GM18861 (cell line): ENCODE results near the gene CDC14A.
"Not testable (repeated sequence)": the region's sequence is repeated elsewhere in the genome, so short reads cannot be mapped to it uniquely, and the experiment has no call there.

Experiments
- ATAC-seq: cut with Tn5 transposase; IDR thresholded peaks from one replicate; pipeline ENCODE4 v1.9.1; 2021; ENCODE audit not compliant: unreplicated experiment

CDC14A gene, protein sequence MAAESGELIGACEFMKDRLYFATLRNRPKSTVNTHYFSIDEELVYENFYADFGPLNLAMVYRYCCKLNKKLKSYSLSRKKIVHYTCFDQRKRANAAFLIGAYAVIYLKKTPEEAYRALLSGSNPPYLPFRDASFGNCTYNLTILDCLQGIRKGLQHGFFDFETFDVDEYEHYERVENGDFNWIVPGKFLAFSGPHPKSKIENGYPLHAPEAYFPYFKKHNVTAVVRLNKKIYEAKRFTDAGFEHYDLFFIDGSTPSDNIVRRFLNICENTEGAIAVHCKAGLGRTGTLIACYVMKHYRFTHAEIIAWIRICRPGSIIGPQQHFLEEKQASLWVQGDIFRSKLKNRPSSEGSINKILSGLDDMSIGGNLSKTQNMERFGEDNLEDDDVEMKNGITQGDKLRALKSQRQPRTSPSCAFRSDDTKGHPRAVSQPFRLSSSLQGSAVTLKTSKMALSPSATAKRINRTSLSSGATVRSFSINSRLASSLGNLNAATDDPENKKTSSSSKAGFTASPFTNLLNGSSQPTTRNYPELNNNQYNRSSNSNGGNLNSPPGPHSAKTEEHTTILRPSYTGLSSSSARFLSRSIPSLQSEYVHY

DNA sequence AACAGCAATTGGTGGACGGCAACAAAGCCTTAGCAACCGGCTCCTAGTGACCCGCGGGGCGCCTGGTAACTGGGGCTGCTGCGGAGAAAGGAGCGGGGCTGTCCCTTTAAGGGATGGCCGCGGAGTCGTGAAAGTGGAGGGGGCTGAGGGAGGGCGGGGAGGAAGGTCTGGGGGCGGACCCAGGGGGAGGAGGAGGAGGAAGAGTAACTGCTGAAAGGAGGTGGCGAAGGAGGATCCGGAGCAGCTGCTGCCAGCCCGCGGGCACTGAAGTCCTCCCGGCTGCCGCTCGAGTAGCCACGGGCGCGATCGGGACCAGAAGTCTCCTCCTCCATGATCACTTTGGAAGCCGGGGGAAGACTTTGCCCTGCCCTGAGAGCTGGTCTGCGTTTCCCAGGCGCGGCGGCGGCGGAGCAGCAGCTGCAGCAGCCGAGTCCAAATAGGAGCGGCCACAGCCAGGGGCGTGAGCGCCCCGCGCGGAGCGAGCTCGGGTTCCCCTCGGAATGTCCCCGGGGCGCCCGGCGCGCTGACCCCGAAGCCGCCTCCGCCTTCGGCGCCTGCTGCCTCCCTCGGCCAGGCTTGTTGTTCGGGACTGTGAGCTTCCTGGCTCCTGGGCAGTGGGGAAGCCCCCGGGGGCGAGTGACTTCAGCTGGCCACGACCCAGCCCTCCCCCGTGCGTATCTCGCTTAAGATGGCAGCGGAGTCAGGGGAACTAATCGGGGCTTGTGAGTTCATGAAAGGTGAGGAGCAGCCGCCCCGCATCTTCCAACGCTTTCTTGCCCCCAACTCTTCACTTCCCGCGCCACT lies at the start of gene CDC14A:
CDC14A (plus strand) TSS at position 240 of the 804 bp plus-strand sequence; CDS start at position 689, 449 bp downstream.
- ATAC-seq = peak; percentile 54

DNA sequence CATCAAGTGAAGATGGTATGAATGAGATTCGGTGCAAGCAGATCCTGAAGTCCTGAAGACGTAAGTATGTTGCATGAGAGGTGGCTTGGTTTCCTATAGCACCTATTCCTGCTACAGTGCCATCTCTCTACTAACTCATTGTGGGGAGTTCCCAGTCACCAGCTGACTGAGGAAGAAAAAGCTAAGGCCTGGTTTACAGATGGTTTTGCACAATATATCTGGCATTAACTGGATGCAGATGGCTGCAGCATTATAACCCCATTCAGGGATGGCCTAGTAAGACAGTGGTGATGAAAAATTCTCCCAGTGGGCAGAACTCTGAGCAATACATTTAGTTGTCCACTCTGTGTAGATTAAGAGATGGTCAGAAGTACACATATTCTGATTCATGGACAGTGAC lies 49.6 kb upstream of the CDC14A start:
- ATAC-seq = no peak

DNA sequence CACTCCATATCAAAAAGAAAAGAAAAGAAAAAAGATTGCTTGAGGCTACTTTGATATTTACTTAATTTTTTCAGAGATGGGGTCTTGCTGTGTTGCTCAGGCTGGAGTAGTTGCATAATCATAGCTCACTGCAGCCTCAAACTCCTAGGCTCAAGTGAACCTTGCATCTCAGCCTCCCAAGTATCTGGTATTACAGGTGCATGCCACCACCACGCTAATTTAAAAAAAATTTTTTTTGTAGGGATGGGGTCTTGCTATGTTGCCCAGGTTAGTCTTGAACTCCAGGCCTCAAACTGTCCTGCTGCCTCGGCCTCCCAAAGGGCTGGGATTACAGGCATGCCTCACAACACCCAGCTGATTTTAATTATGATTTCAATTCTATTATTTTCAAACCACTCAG lies 48.1 kb upstream of the CDC14A start:
- ATAC-seq = no peak

DNA sequence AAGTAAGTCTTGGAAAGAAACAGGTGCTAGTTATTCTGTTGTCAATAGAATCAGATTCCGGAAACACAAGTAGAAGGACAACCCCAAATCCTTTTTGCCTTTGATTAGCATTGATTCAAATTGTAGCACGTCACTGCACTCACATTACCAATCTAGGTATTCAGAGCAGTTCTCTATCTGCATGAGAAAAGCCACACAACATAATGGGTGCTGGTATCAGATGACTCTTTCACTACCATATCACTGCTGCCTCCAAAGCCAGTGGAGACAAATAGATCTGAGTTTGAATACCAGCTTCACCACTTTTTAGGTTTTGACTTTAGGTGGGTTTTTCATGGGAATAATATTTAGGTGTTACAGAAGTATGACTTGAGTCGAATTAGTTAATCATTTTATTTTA lies 47.4 kb upstream of the CDC14A start:
- ATAC-seq = no peak

DNA sequence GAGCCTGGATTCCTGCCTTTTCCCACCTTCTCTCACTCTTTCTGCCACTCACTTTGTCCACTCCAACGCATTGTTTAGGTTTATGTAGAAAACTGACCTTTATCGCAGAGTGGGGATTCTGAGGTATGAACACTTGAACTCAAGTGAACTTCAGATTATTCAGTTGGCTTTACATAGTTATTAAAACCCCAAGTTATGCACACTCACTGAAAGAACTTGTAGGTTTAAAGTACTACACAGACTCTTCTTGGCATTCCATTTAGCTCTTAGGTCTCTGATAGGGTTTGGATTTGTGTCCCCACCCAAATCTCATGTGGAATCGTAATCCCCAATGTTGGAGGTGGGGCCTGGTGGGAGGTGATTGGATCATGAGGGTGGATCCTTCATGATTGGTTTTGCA lies 46.4 kb upstream of the CDC14A start:
- no peak for ATAC-seq

DNA sequence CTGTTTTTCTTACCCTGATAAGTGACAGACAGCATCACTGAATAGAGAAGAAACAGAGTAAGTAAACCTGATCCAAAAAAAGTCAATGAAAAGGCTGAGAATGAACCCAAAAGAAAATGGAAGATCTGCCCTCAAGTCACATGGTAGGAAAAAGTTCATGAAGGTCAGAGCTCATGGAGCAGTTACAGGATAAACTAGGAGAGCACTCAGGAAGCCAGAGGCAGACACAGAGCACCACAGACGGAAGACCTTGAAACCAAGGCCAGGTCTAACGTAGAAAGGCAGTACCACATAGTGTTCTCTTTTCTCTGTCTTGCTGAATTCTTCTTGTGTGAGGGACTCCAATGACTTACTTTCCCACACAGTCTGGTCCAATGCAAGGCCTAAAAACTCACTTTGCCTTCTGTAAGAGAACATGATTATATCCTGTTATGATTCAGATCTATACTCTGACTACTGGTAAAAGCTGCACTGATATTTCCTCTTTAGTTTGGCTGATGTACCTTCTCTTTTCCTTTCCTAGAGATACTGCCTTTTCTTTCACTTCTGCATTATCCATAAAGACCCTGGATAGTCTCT lies 45.5 kb upstream of the CDC14A start:
- ATAC-seq = no peak

DNA sequence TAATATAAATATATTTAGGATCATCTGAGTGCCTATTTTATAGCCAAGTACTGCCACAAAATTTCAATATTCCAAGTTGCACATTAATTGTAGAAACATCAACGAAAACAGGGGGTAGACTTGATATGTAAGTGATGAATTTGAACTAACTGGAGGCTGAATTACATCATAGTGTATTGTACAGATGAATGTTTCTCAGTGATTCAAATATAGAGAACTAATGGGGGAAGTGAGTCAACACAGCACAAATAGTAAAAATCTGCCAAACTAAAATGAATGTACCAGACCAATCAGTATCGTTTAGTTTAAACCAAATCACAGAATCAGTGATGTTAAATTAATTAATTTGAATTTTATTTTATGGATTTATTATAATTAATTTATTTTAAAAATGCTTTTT lies 43.5 kb upstream of the CDC14A start:
- no peak for ATAC-seq

DNA sequence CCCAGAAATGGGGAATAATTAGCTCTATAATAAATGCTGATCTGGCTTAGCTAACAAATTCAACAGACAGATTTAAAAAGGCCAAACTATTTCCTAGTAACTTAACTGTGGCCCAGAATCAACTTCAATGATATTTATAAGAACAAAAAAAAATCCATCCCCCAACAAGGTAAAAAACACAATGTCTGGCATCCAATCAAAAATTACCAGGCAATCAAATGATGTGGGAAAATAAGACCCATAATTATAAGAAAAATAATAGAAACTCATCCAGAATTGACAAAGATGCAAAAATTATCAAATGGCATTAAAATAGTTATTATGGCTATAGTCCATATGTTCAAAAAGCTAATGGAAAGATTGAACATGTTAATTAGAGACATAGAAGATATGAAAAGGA lies 42.4 kb upstream of the CDC14A start:
- no peak for ATAC-seq

DNA sequence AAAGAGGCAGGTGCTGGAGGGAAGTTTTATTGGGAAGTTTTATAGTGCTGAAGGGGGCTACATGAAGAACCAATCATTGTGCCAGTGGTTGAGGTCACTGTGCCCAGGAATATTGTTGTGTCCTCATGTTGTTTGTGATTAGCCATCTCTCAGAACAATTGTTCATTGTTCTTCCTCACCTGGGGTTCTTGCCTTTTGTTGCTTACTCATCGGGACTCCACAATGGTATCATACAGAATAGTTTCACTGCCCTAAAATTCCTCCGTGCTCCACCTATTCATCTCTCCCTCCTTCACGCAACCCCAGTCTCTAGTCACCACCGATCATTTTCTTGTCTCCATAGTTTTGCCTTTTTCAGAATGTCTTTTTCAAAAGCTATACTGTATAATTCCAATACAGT lies 38.9 kb upstream of the CDC14A start:
- ATAC-seq = no peak

DNA sequence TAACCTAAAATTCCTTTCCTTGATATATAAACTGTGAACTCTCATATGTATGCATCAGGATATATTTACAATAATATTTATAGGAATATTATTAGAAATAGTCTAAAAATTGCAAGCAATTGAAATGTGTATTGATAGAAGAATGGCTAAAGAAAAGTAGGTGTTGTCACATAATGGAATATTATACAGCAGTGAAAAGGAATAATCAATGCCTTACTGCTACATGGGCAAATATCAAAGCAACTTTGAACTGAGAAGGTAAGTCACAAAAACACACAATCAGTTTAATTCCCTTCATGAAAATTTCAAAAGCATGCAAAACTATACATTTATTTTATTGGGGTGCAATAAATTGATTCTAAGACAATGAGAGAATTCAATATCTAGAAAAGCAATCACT lies 35.7 kb upstream of the CDC14A start:
- no peak for ATAC-seq

DNA sequence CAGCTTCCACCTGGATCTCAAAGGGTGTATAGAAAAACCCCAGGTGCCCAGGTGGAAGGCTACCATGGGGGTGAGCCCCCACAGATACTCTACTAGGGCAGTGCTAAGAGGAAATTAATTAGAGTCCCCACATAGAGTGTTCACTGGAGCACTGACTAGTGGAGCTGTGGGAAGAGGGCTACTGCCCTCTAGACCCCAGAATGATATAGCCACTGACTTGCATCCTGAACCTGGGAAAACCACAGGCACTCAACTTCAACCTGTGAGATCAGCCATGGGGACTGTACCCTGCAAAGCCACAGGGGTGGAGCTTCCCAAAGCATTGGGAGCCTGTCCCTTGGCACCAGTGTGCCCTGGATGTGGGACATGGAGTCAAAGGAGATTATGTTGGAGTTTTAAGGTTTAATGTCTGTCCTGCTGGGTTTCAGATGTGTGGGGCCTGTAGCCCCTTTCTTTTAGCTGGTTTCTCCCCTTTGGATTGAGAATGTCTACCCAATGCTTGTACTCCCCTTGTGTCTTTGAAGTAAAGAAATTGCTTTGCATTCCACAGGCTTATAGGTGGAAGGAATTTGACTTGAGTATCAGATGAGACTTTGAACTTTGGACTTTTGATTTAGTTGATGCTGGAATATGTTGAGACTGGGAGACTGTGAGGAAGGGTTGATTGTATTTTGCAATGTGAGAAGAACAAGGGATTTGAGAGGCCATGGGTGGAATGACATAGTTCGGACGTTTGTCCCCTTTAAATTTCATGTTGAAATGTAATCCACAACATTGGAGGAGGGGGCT lies 31.8 kb upstream of the CDC14A start:
- no peak for ATAC-seq

DNA sequence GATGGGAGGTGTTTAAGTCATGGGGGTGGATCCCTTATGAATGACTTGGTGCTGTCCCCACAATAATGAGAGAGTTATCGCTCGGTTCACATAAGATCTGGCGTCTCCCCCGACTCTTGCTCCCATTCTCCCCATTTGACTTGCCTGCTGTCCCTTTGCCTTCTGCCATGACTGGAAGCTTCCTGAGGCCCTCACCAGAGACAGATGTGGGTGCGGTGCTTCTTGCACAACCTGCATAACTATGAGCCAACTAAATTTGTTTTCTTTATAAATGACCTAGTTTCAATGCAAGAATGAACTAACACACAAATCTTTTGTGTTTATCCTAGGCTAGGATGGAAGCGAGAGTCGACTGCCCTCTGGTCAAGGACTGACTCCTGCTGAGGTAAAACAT lies 31.2 kb upstream of the CDC14A start:
- no peak for ATAC-seq

DNA sequence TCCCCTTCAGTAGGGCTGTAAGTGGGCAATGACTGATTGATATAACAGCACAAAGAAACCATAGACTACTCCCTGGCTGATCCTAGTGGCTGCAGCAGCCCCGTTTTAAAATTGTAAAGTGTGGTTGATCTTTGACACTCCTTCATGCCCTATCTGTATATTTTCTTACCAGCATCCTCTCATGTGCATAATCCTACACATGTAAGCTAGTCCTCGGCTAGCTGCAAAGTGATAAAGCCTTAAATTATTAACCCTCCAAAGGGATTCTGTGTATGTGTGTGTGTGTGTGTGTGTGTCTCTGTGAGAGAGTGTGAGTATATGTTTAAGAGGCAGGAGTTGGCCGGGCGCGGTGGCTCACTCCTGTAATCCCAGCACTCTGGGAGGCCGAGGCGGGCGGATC lies 30.8 kb upstream of the CDC14A start:
- ATAC-seq = no peak

DNA sequence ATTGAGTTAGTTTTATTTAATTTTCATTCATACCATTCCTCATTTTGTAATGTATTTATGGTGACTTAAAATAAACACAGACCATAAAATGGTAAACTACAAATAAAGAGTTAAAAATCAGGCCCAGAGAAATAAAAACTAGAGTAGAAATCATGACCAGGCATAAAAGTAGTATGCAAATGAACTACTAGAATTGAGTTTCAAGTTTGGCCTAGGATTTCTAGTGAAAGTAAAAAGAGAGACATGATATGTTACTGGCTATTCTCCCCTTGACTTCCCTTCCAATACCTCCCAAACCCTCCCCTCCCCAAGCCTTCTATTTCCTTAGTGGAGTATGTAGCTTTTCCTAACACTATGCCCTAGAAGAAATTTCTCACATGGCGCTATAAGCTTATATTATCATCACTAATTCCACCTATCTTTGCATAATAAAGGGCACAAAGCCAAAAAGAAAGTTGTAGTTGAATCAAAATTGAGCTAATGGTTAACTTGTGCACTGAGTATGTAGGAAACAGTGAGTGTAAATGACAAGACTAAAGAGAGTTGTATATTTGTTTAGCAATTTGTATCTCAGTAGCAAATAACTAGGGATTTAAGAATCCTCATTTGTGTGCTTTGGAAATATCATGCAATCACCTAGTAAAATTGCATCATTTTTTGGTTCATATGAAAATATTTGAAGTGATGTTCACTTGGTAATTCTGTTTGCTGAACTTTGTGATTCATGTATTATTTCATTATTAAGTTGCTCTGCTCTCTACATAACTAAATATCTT lies 29.7 kb upstream of the CDC14A start:
- peak; percentile 70 for ATAC-seq

DNA sequence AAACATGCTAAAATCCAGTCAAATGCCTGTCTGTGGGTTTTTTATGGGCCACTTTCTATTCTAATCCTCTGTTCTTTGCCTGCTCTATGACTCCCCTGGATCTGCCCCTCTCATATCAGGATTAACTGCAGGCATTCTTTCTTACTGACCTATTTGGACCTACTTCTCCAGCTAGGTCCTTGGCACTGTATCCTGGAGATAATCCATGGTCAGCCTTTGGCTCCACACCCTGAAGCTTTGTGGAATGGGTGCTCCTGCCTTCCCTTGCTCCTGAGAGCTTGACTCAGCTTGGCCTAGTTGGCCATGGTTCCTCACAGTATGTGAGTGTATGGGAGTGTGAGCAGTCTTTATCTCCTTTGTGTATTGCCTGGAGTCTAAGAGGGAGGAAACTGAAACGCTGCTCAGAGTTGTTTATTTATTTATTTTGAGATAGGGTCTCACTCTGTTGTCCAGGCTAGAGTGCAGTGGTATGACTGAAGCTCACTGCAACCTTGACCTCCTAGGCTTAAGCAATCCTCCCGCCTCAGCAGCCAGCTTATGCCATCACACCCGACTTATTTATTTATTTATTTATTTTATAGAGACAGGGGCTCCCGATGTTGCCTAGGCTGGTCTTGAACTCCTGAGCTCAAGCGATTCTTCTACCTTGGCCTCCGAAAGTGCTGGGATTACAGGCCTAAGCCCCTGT lies 28.7 kb upstream of the CDC14A start:
- ATAC-seq = no peak

DNA sequence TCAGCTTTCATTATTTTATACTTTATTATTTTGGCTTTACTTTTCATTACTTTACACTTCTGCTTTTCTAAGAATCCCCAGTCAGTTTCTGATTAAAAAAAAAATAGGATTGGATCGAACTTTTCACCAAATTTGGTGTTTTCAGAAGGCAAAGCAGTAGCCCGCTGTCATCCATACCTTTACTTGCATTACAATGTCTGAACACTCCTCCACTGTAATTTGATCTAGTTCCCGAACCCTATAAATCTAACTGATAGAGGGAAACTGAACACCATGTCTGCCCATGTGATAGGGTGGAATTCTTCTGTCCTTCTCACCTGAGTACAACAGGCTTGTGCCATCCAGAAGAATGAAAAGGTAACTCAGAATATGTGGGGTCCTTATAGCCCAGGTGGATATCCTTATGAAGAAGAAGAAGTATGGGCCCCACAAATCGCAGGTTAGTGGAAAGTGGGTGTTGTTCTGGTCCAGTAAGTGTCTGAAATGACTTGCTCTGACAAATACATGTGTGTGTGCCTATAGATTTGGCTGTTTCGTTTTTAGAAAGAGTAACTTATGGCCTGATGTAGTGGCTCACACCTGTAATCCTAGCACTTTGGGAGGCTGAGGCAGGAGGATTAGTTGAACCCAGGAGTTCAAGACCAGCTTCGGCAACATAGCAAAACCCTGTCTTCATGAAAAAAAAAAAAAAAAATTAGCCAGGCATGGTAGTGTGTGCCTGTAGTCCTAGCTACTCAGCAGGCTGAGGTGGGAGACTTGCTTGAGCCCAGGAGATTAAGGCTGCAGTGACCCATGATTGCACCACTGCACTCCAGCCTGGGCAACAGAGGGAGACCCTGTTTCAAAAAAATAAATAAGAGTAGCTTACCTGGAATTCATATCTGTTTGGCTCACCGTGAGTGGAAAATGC lies 26.6 kb upstream of the CDC14A start:
- no peak for ATAC-seq

DNA sequence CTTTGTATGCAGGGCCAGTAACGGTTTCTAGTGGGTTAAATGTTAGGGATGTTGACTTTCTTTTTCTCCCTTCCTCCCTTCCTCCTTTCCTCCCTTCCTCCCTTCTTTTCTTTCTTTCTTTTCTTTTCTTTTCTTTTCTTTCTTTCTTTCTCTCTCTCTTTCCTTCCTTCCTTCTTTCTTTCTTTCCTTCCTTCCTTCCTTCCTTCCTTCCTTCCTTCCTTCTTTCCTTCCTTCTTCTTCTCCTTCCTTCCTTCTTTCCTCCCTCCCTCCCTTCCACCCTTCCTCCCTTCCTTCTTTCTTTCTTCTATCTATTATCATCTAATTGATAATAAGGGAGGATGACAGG lies 26.0 kb upstream of the CDC14A start:
- not testable (repeated sequence) for ATAC-seq

DNA sequence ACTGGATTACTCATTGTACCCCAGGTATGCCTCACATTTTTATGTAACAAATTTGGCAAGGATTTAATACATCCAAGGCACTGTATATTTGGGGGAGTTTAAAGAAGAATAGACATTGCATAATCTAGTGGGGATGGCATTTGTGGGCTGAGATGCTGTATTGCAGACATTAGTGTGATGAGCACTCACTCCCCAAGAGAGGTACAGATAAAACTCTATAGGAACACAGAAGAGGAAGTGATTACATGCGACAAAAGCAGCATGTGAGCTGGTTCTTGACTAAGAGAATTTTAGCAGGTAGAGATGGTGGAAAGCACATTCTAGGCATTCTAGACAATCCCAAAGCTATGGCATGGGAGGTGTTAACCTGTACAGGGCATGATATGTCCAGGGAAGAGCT lies 24.2 kb upstream of the CDC14A start:
- ATAC-seq = no peak

DNA sequence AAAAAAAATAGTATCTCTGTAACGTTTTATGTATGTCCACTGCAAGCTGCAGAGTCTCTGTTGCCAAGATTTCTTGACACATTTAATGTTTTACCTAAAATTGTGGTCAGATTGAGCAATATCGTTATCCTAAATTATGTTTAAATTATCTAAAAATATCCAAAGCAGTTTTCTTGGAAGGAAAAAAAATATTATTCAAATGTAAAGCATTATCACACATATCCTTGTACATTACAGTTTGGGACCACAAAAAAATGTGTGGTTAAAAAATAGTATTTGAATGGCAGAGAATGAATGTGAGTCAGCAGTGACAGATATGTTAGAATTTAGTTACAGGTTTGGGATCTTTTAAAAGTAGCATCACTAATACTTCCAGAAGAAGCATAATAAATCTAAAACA lies 21.2 kb upstream of the CDC14A start:
- not testable (repeated sequence) for ATAC-seq
